ENCODE measurements around the gene TBC1D14. TPM values are rescaled to one million over a fixed set of nuclear protein-coding genes. Genes with fewer than 3 reads are reported as not detected.

TBC1D14 gene
- total and polyA plus RNA-seq, 5 experiments from 2014 or later, result 34.8 to 78.2 (median 47.0) TPM

DNA sequence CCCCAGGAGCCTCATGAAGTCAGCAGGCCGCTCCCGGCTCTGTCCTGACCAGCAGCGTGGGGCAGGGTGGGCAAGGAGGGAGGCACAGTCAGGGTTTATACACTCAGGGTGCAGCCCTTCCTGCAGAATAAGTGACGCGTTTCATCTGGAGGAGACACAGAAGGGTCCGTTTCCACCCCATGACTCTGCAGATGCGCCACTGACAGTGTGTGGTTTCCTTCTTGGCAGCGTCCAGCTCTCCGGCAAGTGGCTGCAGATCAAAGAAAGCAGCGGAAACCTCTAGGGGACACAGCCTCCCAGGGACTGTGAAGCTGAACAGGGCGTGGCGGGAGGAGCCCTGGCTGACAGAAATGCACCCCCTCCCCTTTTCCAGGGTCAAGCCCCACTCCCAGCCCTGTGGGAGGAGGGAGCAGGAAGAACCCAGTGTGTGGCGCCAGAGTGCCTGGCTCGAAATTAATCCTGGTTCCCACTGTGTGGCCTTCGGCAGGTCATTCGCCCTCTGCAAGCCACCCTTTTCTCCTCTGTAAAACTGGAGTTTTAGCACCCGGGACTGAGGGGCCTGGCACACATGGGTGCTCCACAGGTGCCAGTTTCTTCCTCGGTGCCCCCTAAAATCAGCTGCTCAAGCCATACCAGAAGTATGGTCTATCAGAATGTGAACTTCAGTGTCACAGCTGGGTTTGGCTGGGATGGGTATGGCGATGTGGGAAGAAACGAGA is 17.3 kb upstream of the TBC1D14 start:
- peak in 5 of 10 donors; percentile 28 to 36 (median 32) for DNase-seq
- POLR2A ChIA-PET, result interaction anchor here (0.6 to 4.7 kb wide), 6 partner anchors 13 to 94 kb away, joined by 3 to 22 read pairs (median 4); partner anchors contain the start of gene TBC1D14
- H3K27me3 Mint-ChIP-seq, result no peaks in the 10 kb centered on the region
- ATAC-seq, result peak; percentile 76 to 77
- no peaks in the 10 kb centered on the region for H3K36me3 Mint-ChIP-seq
- H3K4me3 Mint-ChIP-seq, result peak overlapping the region; percentile 22 to 82 (median 66)
- no peaks in the 10 kb centered on the region for H3K9me3 Mint-ChIP-seq
- H3K4me1 Mint-ChIP-seq, result peaks cover 14 to 41% (median 29%) of the 10 kb centered on the region in 4 donors
- H3K27ac Mint-ChIP-seq, result peak overlapping the region; percentile 24 to 88 (median 68)

DNA sequence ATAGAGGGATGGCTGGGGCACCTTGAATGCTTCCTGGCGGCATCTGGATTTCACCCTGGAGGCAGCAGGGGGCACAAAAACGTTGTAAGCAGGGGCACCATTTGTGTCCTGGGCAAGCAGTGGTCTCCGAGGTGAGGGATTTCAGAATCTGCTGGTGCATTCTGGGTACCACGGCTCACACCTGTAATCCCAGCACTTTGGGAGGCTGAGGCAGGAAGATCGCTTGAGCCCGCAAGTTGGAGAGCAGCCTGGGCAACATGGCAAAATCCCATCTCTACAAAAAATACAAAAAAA is 16.8 kb upstream of the TBC1D14 start:
- Mint-ChIP-seq H3K27ac (peak overlapping the region in 8 of 10 donors; percentile 45 to 80 (median 69)), H3K36me3 (no peaks in the 10 kb centered on the region), H3K27me3 (no peaks in the 10 kb centered on the region), H3K9me3 (no peaks in the 10 kb centered on the region), H3K4me3 (peak overlapping the region in 6 of 10 donors; percentile 48 to 76 (median 60)), H3K4me1 (peaks cover 14 to 41% (median 30%) of the 10 kb centered on the region in 4 donors)
- ATAC-seq (peak in 1 of 2 donors; percentile 7), DNase-seq (no peak)
- POLR2A ChIA-PET, result interaction anchor here (0.7 to 4.7 kb wide), 7 partner anchors 13 to 150 kb away, joined by 3 to 22 read pairs (median 4); partner anchors contain the start of genes TADA2B and TBC1D14

DNA sequence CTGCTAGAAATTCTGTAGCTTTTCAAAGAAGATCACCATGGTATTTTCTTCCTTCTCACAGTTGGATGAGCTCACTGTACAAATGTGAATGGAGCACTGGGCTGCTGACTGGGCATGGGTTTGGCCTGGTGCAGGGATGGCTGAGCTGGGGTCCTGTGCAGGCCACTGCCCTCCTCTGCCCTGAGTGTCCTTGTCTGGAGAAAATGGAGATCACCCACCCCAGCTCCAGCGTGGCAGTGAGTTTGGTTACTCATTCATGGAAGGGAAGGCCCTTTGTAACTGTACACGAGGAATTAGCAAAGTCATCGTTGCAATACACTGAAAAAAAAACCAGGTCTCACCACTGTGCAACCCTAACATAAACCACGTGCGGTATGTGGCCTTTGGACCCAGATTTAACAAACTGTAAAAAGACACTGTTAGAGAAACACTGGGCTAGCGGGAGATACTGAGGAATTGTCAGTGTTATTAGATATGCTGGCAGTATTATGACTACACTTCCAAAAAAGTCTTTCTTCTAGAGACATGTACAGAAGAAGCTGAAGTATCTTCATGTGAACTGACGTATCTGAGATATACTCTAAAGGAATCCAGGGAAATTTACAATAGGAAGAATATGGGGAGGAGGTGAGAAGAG is 16.1 kb upstream of the TBC1D14 start:
- Mint-ChIP-seq H3K27me3 (no peaks in the 10 kb centered on the region), H3K36me3 (no peaks in the 10 kb centered on the region), H3K4me1 (peaks cover 14 to 41% (median 30%) of the 10 kb centered on the region in 4 donors), H3K9me3 (no peaks in the 10 kb centered on the region), H3K27ac (peak overlapping the region in 9 of 10 donors; percentile 2 to 86 (median 45)), H3K4me3 (peak overlapping the region in 1 of 10 donors; percentile 11)
- DNase-seq (no peak), ATAC-seq (no peak)
- POLR2A ChIA-PET, result interaction anchor here (0.8 to 4.7 kb wide), 5 partner anchors 13 to 150 kb away, joined by 3 to 22 read pairs (median 4); partner anchors contain the start of genes TADA2B and TBC1D14

DNA sequence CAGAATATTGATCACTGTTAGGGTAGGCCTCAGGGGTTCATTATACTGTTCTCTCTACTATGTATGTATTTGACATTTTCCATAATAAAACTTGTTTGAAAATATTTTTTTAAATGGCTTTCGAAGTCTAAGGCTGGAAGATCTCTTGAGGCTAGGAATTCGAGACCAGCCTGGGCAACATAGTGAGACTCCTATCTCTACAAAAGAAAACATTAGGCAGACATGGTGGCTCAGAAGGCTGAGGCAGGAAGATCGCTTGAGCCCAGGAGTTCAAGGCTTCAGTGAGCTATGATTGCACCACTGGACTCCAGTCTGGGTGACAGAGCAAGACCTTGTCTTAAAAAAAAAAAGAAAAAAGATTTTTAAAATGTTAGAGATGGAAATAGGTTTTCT is 15.5 kb upstream of the TBC1D14 start:
- peak overlapping the region in 8 of 10 donors; percentile 2 to 85 (median 33) for H3K27ac Mint-ChIP-seq
- no peaks in the 10 kb centered on the region for H3K9me3 Mint-ChIP-seq
- no peak overlapping the region for H3K4me3 Mint-ChIP-seq
- ATAC-seq, result no peak
- peaks cover 18 to 46% (median 35%) of the 10 kb centered on the region in 4 donors for H3K4me1 Mint-ChIP-seq
- POLR2A ChIA-PET, result interaction anchor here (1.6 to 4.7 kb wide), 3 partner anchors 12 to 17 kb away, joined by 5 to 22 read pairs (median 10); partner anchors contain the start of gene TBC1D14
- H3K36me3 Mint-ChIP-seq, result no peaks in the 10 kb centered on the region
- DNase-seq, result no peak
- H3K27me3 Mint-ChIP-seq, result no peaks in the 10 kb centered on the region

DNA sequence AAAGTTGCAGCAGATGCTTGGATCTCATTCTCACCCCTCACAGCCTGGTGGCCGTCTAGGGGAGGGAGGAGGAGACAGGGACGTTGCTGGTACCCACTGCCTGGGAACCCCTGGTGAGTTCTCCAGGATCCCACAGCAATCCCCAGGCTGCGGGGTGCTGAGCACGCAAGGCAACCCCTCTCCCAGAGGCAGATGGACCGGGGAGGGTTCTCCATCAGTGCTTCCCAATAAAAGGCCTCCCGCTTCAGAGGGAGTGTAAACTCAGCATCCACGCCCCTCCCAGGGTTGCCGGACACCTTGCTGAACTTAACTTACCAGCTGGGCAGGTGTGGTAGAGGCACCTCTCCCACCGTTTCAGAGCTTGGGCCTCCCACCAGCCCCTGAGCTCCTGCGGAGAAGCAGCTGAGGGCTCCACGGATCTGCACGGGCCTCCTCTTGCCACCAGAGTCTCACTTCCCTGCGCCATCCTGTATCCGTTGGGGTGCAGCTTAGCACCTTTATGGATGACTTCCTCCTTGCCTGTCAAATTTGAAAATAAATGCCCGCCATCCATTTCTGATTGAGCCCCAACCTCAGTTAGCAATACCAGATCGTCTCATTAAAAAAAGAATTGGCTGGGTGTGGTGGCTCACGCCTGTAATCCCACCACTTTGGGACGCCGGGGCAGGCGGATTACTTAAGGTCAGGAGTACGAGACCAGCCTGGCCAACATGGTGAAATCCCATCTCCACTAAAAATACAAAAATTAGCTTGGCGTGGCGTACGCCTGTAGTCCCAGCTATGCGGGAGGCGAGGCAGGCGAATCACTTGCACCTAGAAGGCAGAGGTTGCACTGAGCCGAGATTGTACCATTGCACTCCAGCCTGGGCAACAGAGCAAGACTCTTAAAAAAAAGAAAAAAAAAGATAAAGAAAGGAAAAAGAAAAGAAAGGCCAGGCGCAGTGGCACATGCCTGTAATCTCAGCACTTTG is 14.8 kb upstream of the TBC1D14 start:
- Mint-ChIP-seq H3K4me1 (peaks cover 21 to 53% (median 43%) of the 10 kb centered on the region in 4 donors), H3K27me3 (no peaks in the 10 kb centered on the region), H3K27ac (peak overlapping the region in 9 of 10 donors; percentile 2 to 79 (median 45)), H3K4me3 (no peak overlapping the region), H3K36me3 (no peaks in the 10 kb centered on the region), H3K9me3 (no peaks in the 10 kb centered on the region)
- POLR2A ChIA-PET, result interaction anchor here (0.8 to 4.7 kb wide), 3 partner anchors 12 to 17 kb away, joined by 3 to 22 read pairs (median 10); partner anchors contain the start of gene TBC1D14
- DNase-seq (no peak), ATAC-seq (no peak)

DNA sequence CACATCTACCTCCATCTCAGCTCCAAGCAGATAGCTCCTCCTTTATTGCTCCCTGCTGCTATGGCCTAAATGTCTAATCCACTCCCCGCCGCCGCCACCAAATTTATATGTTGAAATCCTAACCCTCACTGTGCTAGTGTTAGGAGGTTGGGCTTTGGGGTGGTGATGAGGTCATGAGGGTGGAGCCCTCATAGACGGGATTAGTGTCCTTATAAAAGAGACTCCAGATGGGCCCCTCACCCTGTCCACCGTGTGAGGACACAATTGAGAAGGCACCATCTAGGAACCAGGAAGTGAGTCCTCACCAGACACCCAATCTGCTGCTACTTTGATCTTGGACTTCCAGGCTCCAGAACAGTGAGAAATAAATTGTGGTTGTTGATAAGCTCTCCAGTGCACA is 13.6 kb upstream of the TBC1D14 start:
- no peaks in the 10 kb centered on the region for H3K27me3 Mint-ChIP-seq
- ATAC-seq (no peak), DNase-seq (no peak)
- no peaks in the 10 kb centered on the region for H3K36me3 Mint-ChIP-seq
- peak overlapping the region in 3 of 10 donors; percentile 5 to 27 (median 7) for H3K27ac Mint-ChIP-seq
- POLR2A ChIA-PET, result interaction anchor here (4.7 kb wide), 1 partner anchor 13 kb away, joined by 22 read pairs; the partner anchor contains the start of gene TBC1D14
- H3K4me3 Mint-ChIP-seq, result no peak overlapping the region
- H3K4me1 Mint-ChIP-seq, result peaks cover 27 to 55% (median 48%) of the 10 kb centered on the region in 4 donors
- no peaks in the 10 kb centered on the region for H3K9me3 Mint-ChIP-seq

DNA sequence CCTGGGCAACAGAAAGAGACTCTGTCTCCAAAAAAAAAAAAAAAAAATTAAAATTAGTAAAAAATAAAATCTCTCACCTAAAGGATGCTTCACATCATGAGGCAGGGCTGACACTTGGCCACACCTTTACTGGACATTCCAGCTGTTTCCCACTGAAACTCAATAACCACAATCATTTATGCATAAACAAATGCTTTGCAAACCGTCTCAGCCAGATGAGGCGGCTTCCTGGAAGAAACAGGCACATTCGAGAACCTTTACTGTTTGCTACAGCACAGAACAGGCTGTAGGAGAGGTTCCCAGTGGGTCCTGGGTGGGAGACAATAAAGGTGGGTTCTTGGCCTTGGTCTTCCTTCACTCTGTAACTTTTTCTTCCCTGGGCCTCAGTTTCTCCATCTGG is 10.9 kb upstream of the TBC1D14 start:
- peak; percentile 33 to 35 for ATAC-seq
- Mint-ChIP-seq H3K36me3 (no peaks in the 10 kb centered on the region), H3K4me1 (peaks cover 14 to 37% (median 26%) of the 10 kb centered on the region in 4 donors), H3K4me3 (peak overlapping the region in 9 of 10 donors; percentile 55 to 75 (median 69)), H3K27me3 (no peaks in the 10 kb centered on the region), H3K9me3 (no peaks in the 10 kb centered on the region), H3K27ac (peak overlapping the region; percentile 86 to 97 (median 93))
- POLR2A ChIA-PET, result interaction anchor here (0.6 to 3.2 kb wide), 9 partner anchors 11 to 225 kb away, joined by 3 to 41 read pairs (median 6); partner anchors contain the start of gene TBC1D14
- DNase-seq, result no peak

DNA sequence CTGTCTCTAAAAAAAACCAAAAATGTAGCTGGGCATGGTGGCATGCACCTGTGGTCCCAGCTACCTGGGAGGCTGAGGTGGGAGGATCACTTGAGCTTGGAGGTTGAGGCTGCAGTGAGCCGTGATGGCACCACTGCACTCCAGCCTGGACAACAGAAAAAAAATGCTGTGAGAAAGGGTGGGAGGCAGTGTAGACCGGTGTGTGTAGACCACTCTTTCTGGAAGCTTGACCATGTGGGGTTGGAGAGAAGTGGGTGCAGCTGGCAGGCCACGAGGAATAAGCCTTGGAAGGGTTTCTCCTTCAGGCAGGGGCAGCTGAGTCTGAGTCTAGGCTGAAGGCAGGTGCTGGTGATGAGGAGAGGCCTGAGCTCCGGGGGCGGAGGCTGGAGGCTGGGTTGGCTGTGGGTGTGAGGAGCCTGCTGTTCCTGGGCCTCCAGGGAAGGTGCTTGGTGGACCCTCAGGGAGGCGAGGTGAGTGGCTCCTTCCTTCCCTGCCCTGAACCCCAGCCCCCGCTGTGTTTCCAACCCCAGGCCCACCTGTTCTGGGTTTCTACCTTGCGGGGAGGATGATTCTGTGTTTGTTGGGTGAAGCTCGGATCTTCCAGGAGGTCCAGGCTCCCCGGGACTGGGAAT is 9.3 kb upstream of the TBC1D14 start:
- Mint-ChIP-seq H3K9me3 (no peaks in the 10 kb centered on the region), H3K4me1 (peaks cover 13 to 43% (median 25%) of the 10 kb centered on the region in 4 donors), H3K36me3 (no peaks in the 10 kb centered on the region), H3K27ac (peak overlapping the region; percentile 82 to 97 (median 93)), H3K27me3 (no peaks in the 10 kb centered on the region), H3K4me3 (peak overlapping the region in 5 of 10 donors; percentile 10 to 58 (median 36))
- ATAC-seq (no peak), DNase-seq (no peak)
- POLR2A ChIA-PET, result interaction anchor here (0.5 to 3.2 kb wide), 6 partner anchors 9 to 274 kb away, joined by 3 to 41 read pairs (median 8); partner anchors contain the start of gene TBC1D14

DNA sequence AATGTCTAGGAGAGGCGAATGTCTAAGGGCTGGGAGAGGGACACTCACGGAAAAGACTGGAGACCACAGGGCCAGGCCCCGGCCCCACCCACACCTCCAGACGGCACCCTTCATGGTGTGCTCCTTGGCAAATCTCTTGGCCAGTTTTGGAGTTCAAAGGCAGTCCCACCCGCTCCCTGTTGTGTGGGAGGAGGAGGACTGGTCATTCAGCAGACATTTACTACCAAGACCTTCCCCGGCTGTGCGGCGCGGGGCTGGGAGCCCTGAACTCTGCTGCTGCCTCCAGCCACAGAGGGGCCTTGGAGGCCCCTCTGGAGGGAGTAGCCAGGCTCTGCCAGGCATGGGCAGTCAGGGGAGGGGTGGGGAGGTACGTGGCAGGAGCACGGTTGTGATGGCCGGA is 8.7 kb upstream of the TBC1D14 start:
- peaks cover 13 to 41% (median 25%) of the 10 kb centered on the region in 4 donors for H3K4me1 Mint-ChIP-seq
- no peaks in the 10 kb centered on the region for H3K9me3 Mint-ChIP-seq
- no peak for DNase-seq
- POLR2A ChIA-PET, result interaction anchor here (0.5 to 3.2 kb wide), 2 partner anchors 8 to 170 kb away, joined by 4 to 41 read pairs; partner anchors contain the start of gene TBC1D14
- H3K27ac Mint-ChIP-seq, result peak overlapping the region in 5 of 10 donors; percentile 70 to 97 (median 82)
- H3K27me3 Mint-ChIP-seq, result no peaks in the 10 kb centered on the region
- ATAC-seq, result no peak
- no peaks in the 10 kb centered on the region for H3K36me3 Mint-ChIP-seq
- peak overlapping the region in 2 of 10 donors; percentile 36 for H3K4me3 Mint-ChIP-seq

DNA sequence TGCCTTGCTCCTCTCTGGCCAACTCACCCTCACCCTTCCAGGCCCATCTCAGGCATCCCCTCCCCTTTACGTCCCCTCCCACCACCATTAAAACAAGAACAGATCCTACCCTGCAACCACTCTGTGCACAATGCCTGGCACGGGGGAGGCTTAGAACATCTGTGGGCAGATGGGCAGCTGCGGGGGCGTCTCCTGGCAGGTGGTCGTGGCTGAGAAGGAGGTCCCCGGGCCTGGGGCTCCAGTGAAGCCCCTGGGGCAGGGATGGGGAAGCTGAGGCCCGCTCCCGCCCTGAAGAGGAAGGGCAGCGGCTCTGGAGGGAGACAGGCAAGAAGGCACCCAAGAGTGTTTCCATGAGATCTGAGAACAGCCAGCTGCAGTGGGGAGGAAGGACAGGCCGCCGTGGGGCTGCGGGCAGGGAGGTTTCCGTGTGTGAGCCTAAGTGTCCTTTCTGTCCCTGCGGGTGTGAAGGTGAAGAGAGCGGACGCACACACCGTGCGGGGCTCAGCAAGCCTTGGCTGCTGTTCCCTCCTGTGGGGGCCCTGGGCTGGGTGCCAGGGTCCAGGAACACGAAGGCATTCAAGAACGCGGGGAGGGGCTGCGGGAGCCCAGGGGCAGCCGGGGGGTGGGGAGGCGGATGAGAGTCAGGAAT is 7.8 kb upstream of the TBC1D14 start:
- ATAC-seq, result no peak
- no peaks in the 10 kb centered on the region for H3K36me3 Mint-ChIP-seq
- H3K9me3 Mint-ChIP-seq, result no peaks in the 10 kb centered on the region
- peaks cover 13 to 38% (median 25%) of the 10 kb centered on the region in 4 donors for H3K4me1 Mint-ChIP-seq
- POLR2A ChIA-PET, result no interaction called here
- H3K4me3 Mint-ChIP-seq, result no peak overlapping the region
- DNase-seq, result no peak
- no peaks in the 10 kb centered on the region for H3K27me3 Mint-ChIP-seq
- H3K27ac Mint-ChIP-seq, result peak overlapping the region in 4 of 10 donors; percentile 25 to 66 (median 58)

All from naive thymus-derived CD8-positive, alpha-beta T cell (primary cell).